Spleen (tissue), 11 donors: ENCODE data around the gene ARPP19. TPM values are rescaled to one million over a fixed set of nuclear protein-coding genes. Genes with fewer than 3 reads are reported as not detected.
A peak's percentile ranks its signal among the peaks of the same experiment; 100 is the strongest.

Source experiments
- DNase-seq: peaks from one replicate; pipeline ENCODE4 v3.0.0-alpha.2; 2020
- H3K27ac ChIP-seq, 8 donors: fragments of 200-600 bp; sonication (generic) in 7 of 8; 1 replicate in 4 of 8; 2 replicates in 4 of 8; pipeline versions ENCODE4 v1.5.0 to v1.8.0; 2016 to 2021; ENCODE audit warnings: inconsistent platforms in 4 of 8, mild to moderate bottlenecking in 4 of 8, moderate library complexity in 1 of 8
- H3K27me3 ChIP-seq, 7 donors: fragments of 200-600 bp; sonication (generic) in 6 of 7; replicated peaks in 1 of 7; 1 replicate in 4 of 7; 2 replicates in 3 of 7; pipeline versions ENCODE4 v1.5.0 to v1.8.0; 2016 to 2021; ENCODE audit warnings: inconsistent platforms in 3 of 7, mild to moderate bottlenecking in 1 of 7
- H3K36me3 ChIP-seq, 6 donors: fragments of 200-600 bp; sonication (generic) in 5 of 6; 1 replicate in 4 of 6; 2 replicates in 2 of 6; pipeline versions ENCODE4 v1.5.0 to v1.8.0; 2016 to 2021; ENCODE audit warnings: inconsistent platforms in 2 of 6
- H3K4me1 ChIP-seq, 6 donors: fragments of 200-600 bp; sonication (generic) in 5 of 6; 1 replicate in 3 of 6; 2 replicates in 3 of 6; pipeline versions ENCODE4 v1.5.0 to v1.8.0; 2016 to 2021; ENCODE audit warnings: inconsistent platforms in 3 of 6
- H3K4me3 ChIP-seq, 8 donors: fragments of 200-600 bp; sonication (generic) in 7 of 8; 1 replicate in 4 of 8; 2 replicates in 4 of 8; pipeline versions ENCODE4 v1.5.0 to v1.8.0; 2016 to 2021; ENCODE audit warnings: inconsistent platforms in 4 of 8, mild to moderate bottlenecking in 4 of 8, moderate library complexity in 2 of 8
- H3K9me3 ChIP-seq, 8 donors: fragments of 200-600 bp; sonication (generic) in 7 of 8; 1 replicate in 4 of 8; 2 replicates in 4 of 8; pipeline versions ENCODE4 v1.5.0 to v1.8.0; 2016 to 2021; ENCODE audit warnings: inconsistent platforms in 4 of 8
- CTCF ChIP-seq, 11 experiments: fragments of 200-600 bp in 7 of 11; fragments of 450-650 bp in 4 of 11; sonication (generic) in 4 of 11; IDR thresholded peaks in 8 of 11; conservative IDR thresholded peaks in 3 of 11; 1 replicate in 7 of 11; 2 replicates in 4 of 11; pipeline versions ENCODE4 v1.4.0 to v1.8.0; 2016 to 2021; ENCODE audit warnings: antibody characterized with exemption in 11 of 11, inconsistent platforms in 4 of 11, mild to moderate bottlenecking in 1 of 11
- POLR2A ChIP-seq, 3 donors: fragments of 450-650 bp; IDR thresholded peaks; one replicate each; pipeline ENCODE4 v1.5.1; 2017; ENCODE audit warnings: antibody characterized with exemption in 3 of 3, mild to moderate bottlenecking in 1 of 3
- POLR2AphosphoS5 ChIP-seq, 3 donors: sonication (generic); formaldehyde crosslinking; IDR thresholded peaks; one replicate each; pipeline ENCODE4 v1.5.1; 2017; ENCODE audit warnings: antibody characterized with exemption in 3 of 3
- WGBS, 5 donors: extraction: QIAGEN DNeasy Blood & Tissue Kit in 3 of 5; methylation state at CpG; one replicate each; pipeline versions ENCODE4 v1.1.5 to v1.1.7; 2013 to 2018; 5-methylcytosine and 5-hydroxymethylcytosine counted together
- intact Hi-C: fragments of 100-400 bp; cut with DNase I; formaldehyde crosslinking; loops from one replicate; pipeline ENCODE4 v1.15.0; 2023; ENCODE audit warnings: low total_unique reads
- polyA plus RNA-seq, 3 donors: library from polyadenylated mRNA; stranded (reverse); fragments of 200-250 nt; gene quantifications; one replicate each; pipeline ENCODE4 v1.2.1, GENCODE V29; 2013
- total RNA-seq, 7 donors: library from RNA; depleted of rRNA in 3 of 7; stranded (reverse); fragments of >200 nt in 3 of 7; fragmentation: NEBNext Ultra II Directional in 4 of 7; extraction: Animal tissue kit (Norgen Biotek cat#: 25700) in 4 of 7; gene quantifications; one replicate each; pipeline versions ENCODE4 v1.1.0 to v1.2.1, GENCODE V29; 2016 to 2021
- donor health status: healthy with polysubstance abuse.
- donor health status: DM: no; HTN: no; CAD: no; lungs with moderate emphysema.
- donor health status: DM: no; HTN: no; CAD: no.
- donor health status: Bipolar disorder and iron deficiency.
- donor health status: healthy.
- donor health status: DM: no; HTN: no; CAD: no.
- donor health status: DM: yes; HTN: yes; CAD: no.

Gene ARPP19
- total and polyA plus RNA-seq, 10 donors: 18.3 to 132 (median 101) TPM

DNA sequence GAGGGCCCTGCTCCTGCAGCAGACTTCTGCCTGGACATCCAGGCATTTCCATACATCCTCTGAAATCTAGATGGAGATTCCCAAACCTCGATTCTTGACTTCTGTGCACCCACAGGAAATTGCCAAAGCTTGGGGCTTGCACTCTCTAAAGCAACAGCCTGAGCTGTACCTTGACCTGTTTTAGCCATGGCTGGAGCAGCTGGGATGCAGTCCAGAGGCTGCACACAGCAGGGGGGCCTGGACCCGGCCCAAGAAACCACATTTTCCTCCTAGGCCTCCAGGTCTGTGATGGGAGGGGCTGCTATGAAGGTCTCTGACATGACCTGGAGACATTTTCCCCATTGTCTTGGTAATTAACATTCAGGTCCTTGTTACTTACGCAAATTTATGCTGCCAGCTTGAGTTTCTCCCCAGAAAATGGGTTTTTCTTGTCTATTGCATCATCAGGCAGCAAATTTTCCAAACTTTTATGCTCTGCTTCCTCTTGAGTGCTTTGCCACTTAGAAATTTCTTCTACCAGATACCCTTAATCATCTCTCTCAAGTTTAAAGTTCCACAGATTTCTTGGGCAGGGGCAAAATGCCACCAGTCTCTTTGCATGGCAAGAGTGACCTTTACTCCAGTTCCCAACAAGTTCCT, 28.3 kb downstream of the ARPP19 start:
- intact Hi-C loops: no loop called here
- WGBS, 5 donors: 61 to 88% (median 80%) methylated on average over 2 to 3 of the region's 3 CpGs
- TF ChIP-seq POLR2AphosphoS5 (IDR thresholded peaks at IDR 0.05): no peak
- TF ChIP-seq CTCF (IDR thresholded peaks at IDR 0.05 in 8 of 11, conservative IDR thresholded peaks at IDR 0.05 in 3 of 11): no peak
- no peak for TF ChIP-seq POLR2A (IDR thresholded peaks at IDR 0.05)

DNA sequence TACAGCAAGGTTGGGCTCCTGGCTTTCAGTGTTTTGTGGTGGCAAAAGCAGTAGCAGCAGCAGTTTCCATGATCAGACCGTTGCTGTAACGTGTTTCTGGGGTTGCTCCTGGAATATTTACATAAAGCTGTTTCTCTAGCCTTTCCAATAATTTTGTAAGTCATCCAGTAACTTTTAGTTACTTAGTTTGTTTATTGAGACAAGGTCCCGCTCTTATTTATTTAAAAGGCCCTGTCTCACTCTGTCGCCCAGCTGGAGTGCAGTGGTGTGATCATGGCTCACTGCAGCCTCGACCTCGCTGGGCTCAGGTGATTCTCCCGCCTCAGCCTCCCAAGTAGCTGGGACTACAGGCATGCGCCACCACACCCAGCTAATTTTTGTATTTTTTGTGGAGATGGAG, 31.4 kb downstream of the ARPP19 start:
- no peak for DNase-seq
- Histone ChIP-seq H3K27ac (no peak overlapping the region), H3K4me1 (no peaks in the 10 kb centered on the region), H3K4me3 (no peak overlapping the region), H3K27me3 (peaks cover 0 to 4% (median 0%) of the 10 kb centered on the region in 7 donors), H3K9me3 (peaks cover 0 to 14% (median 7%) of the 10 kb centered on the region in 8 donors), H3K36me3 (no peaks in the 10 kb centered on the region)
- 93 to 97% (median 95%) methylated on average over 8 of the region's 8 CpGs for WGBS, 5 donors
- no peak for TF ChIP-seq POLR2A (IDR thresholded peaks at IDR 0.05)
- TF ChIP-seq CTCF (IDR thresholded peaks at IDR 0.05 in 8 of 11, conservative IDR thresholded peaks at IDR 0.05 in 3 of 11): no peak
- no peak for TF ChIP-seq POLR2AphosphoS5 (IDR thresholded peaks at IDR 0.05)
- intact Hi-C loops: no loop called here

More for the DNA sequence above, 28.3 kb downstream of the ARPP19 start:
- Histone ChIP-seq H3K36me3 (peaks cover 0 to 3% (median under 1%) of the 10 kb centered on the region in 6 donors), H3K27me3 (no peaks in the 10 kb centered on the region), H3K4me1 (no peaks in the 10 kb centered on the region), H3K27ac (no peak overlapping the region), H3K9me3 (peaks cover 0 to 20% (median 11%) of the 10 kb centered on the region in 8 donors), H3K4me3 (no peak overlapping the region)
- no peak for DNase-seq

- 14 to 34% (median 20%) methylated on average over 2 of the region's 2 CpGs for WGBS, 5 donors
- TF ChIP-seq POLR2AphosphoS5 (IDR thresholded peaks at IDR 0.05) (no peak), CTCF (IDR thresholded peaks at IDR 0.05 in 8 of 11, conservative IDR thresholded peaks at IDR 0.05 in 3 of 11) (no peak), POLR2A (IDR thresholded peaks at IDR 0.05) (no peak)
These were observed 36.4 kb downstream of the ARPP19 start for GRCh38 chr15:52532427-52532826.

GRCh38 chr15:52529940-52530339, 38.9 kb downstream of the ARPP19 start:
- Histone ChIP-seq H3K36me3 (no peaks in the 10 kb centered on the region), H3K4me3 (peak overlapping the region in 5 of 8 donors; percentile 75 to 82 (median 81)), H3K27me3 (peaks cover 0 to 12% (median 0%) of the 10 kb centered on the region in 7 donors), H3K4me1 (peaks cover 0 to 48% (median 27%) of the 10 kb centered on the region in 6 donors), H3K27ac (peak overlapping the region in 4 of 8 donors; percentile 83 to 94 (median 92)), H3K9me3 (no peaks in the 10 kb centered on the region)
- 36 to 52% (median 39%) methylated on average over 11 of the region's 11 CpGs for WGBS, 5 donors
- intact Hi-C loops: no loop called here
- TF ChIP-seq POLR2A (IDR thresholded peaks at IDR 0.05) (no peak), POLR2AphosphoS5 (IDR thresholded peaks at IDR 0.05) (no peak), CTCF (IDR thresholded peaks at IDR 0.05 in 8 of 11, conservative IDR thresholded peaks at IDR 0.05 in 3 of 11) (no peak)
- DNase-seq: no peak

More at GRCh38 chr15:52532427-52532826, 36.4 kb downstream of the ARPP19 start:
- Histone ChIP-seq H3K9me3 (no peaks in the 10 kb centered on the region), H3K36me3 (no peaks in the 10 kb centered on the region), H3K4me1 (peaks cover 0 to 24% (median 18%) of the 10 kb centered on the region in 6 donors), H3K27me3 (peaks cover 0 to 12% (median 0%) of the 10 kb centered on the region in 7 donors), H3K4me3 (no peak overlapping the region), H3K27ac (no peak overlapping the region)
- intact Hi-C loops: no loop called here
- DNase-seq: no peak
